Spleen (tissue), 11 donors: ENCODE measurements around the gene TADA2B. TPM values are rescaled to one million over a fixed set of nuclear protein-coding genes. Genes with fewer than 3 reads are reported as not detected.

Experiments used
- DNase-seq: peaks from one replicate; pipeline ENCODE4 v3.0.0-alpha.2; 2020
- H3K27ac ChIP-seq, 8 donors: fragments of 200-600 bp; sonication (generic) in 7 of 8; 1 replicate in 4 of 8; 2 replicates in 4 of 8; pipeline versions ENCODE4 v1.5.0 to v1.8.0; 2016 to 2021; ENCODE audit warnings: inconsistent platforms in 4 of 8, mild to moderate bottlenecking in 4 of 8, moderate library complexity in 1 of 8
- H3K27me3 ChIP-seq, 7 donors: fragments of 200-600 bp; sonication (generic) in 6 of 7; replicated peaks in 1 of 7; 1 replicate in 4 of 7; 2 replicates in 3 of 7; pipeline versions ENCODE4 v1.5.0 to v1.8.0; 2016 to 2021; ENCODE audit warnings: inconsistent platforms in 3 of 7, mild to moderate bottlenecking in 1 of 7
- H3K36me3 ChIP-seq, 6 donors: fragments of 200-600 bp; sonication (generic) in 5 of 6; 1 replicate in 4 of 6; 2 replicates in 2 of 6; pipeline versions ENCODE4 v1.5.0 to v1.8.0; 2016 to 2021; ENCODE audit warnings: inconsistent platforms in 2 of 6
- H3K4me1 ChIP-seq, 6 donors: fragments of 200-600 bp; sonication (generic) in 5 of 6; 1 replicate in 3 of 6; 2 replicates in 3 of 6; pipeline versions ENCODE4 v1.5.0 to v1.8.0; 2016 to 2021; ENCODE audit warnings: inconsistent platforms in 3 of 6
- H3K4me3 ChIP-seq, 8 donors: fragments of 200-600 bp; sonication (generic) in 7 of 8; 1 replicate in 4 of 8; 2 replicates in 4 of 8; pipeline versions ENCODE4 v1.5.0 to v1.8.0; 2016 to 2021; ENCODE audit warnings: inconsistent platforms in 4 of 8, mild to moderate bottlenecking in 4 of 8, moderate library complexity in 2 of 8
- H3K9me3 ChIP-seq, 8 donors: fragments of 200-600 bp; sonication (generic) in 7 of 8; 1 replicate in 4 of 8; 2 replicates in 4 of 8; pipeline versions ENCODE4 v1.5.0 to v1.8.0; 2016 to 2021; ENCODE audit warnings: inconsistent platforms in 4 of 8
- POLR2A ChIP-seq, 3 donors: fragments of 450-650 bp; IDR thresholded peaks; one replicate each; pipeline ENCODE4 v1.5.1; 2017; ENCODE audit warnings: antibody characterized with exemption in 3 of 3, mild to moderate bottlenecking in 1 of 3
- POLR2AphosphoS5 ChIP-seq, 3 donors: sonication (generic); formaldehyde crosslinking; IDR thresholded peaks; one replicate each; pipeline ENCODE4 v1.5.1; 2017; ENCODE audit warnings: antibody characterized with exemption in 3 of 3
- WGBS, 5 donors: extraction: QIAGEN DNeasy Blood & Tissue Kit in 3 of 5; methylation state at CpG; one replicate each; pipeline versions ENCODE4 v1.1.5 to v1.1.7; 2013 to 2018; 5-methylcytosine and 5-hydroxymethylcytosine counted together
- intact Hi-C: fragments of 100-400 bp; cut with DNase I; formaldehyde crosslinking; loops from one replicate; pipeline ENCODE4 v1.15.0; 2023; ENCODE audit warnings: low total_unique reads
- polyA plus RNA-seq, 3 donors: library from polyadenylated mRNA; stranded (reverse); fragments of 200-250 nt; gene quantifications; one replicate each; pipeline ENCODE4 v1.2.1, GENCODE V29; 2013
- total RNA-seq, 7 donors: library from RNA; depleted of rRNA in 3 of 7; stranded (reverse); fragments of >200 nt in 3 of 7; fragmentation: NEBNext Ultra II Directional in 4 of 7; extraction: Animal tissue kit (Norgen Biotek cat#: 25700) in 4 of 7; gene quantifications; one replicate each; pipeline versions ENCODE4 v1.1.0 to v1.2.1, GENCODE V29; 2016 to 2021
- TF ChIP-seq, protein P1 (sequence below), 11 experiments: fragments of 200-600 bp in 7 of 11; fragments of 450-650 bp in 4 of 11; sonication (generic) in 4 of 11; IDR thresholded peaks in 8 of 11; conservative IDR thresholded peaks in 3 of 11; 1 replicate in 7 of 11; 2 replicates in 4 of 11; pipeline versions ENCODE4 v1.4.0 to v1.8.0; 2016 to 2021; ENCODE audit warnings: antibody characterized with exemption in 11 of 11, inconsistent platforms in 4 of 11, mild to moderate bottlenecking in 1 of 11
- donor health status: healthy with polysubstance abuse.
- donor health status: DM: no; HTN: no; CAD: no; lungs with moderate emphysema.
- donor health status: DM: no; HTN: no; CAD: no.
- donor health status: Bipolar disorder and iron deficiency.
- donor health status: healthy.
- donor health status: DM: no; HTN: no; CAD: no.
- donor health status: DM: yes; HTN: yes; CAD: no.

TADA2B gene
- total and polyA plus RNA-seq, 10 donors, result 9.9 to 32.2 (median 25.8) TPM

- no peak for TF ChIP-seq POLR2A (IDR thresholded peaks at IDR 0.05)
- TF ChIP-seq POLR2AphosphoS5 (IDR thresholded peaks at IDR 0.05), result no peak
- TF ChIP-seq, protein P1, sequence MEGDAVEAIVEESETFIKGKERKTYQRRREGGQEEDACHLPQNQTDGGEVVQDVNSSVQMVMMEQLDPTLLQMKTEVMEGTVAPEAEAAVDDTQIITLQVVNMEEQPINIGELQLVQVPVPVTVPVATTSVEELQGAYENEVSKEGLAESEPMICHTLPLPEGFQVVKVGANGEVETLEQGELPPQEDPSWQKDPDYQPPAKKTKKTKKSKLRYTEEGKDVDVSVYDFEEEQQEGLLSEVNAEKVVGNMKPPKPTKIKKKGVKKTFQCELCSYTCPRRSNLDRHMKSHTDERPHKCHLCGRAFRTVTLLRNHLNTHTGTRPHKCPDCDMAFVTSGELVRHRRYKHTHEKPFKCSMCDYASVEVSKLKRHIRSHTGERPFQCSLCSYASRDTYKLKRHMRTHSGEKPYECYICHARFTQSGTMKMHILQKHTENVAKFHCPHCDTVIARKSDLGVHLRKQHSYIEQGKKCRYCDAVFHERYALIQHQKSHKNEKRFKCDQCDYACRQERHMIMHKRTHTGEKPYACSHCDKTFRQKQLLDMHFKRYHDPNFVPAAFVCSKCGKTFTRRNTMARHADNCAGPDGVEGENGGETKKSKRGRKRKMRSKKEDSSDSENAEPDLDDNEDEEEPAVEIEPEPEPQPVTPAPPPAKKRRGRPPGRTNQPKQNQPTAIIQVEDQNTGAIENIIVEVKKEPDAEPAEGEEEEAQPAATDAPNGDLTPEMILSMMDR (IDR thresholded peaks at IDR 0.05 in 8 of 11, conservative IDR thresholded peaks at IDR 0.05 in 3 of 11), result no peak
- Histone ChIP-seq H3K27ac (no peak overlapping the region), H3K36me3 (peaks cover 0 to 100% (median 60%) of the 10 kb centered on the region in 6 donors), H3K9me3 (no peaks in the 10 kb centered on the region), H3K27me3 (no peaks in the 10 kb centered on the region), H3K4me1 (no peaks in the 10 kb centered on the region), H3K4me3 (no peak overlapping the region)
- peak; percentile 51 for DNase-seq
- WGBS, 5 donors, result 84 to 95% (median 92%) methylated on average over 10 to 12 of the region's 12 CpGs
- intact Hi-C loops, result no loop called here
These were observed 19.3 kb upstream of the TADA2B start for GRCh38 chr4:7023901-7024300.

- H3K27me3 ChIP-seq, result no peaks in the 10 kb centered on the region
- H3K9me3 ChIP-seq, result no peaks in the 10 kb centered on the region
- H3K36me3 ChIP-seq, result peaks cover 0 to 100% (median 60%) of the 10 kb centered on the region in 6 donors
- intact Hi-C loops, result no loop called here
- H3K4me1 ChIP-seq, result no peaks in the 10 kb centered on the region
- TF ChIP-seq POLR2A (IDR thresholded peaks at IDR 0.05) (no peak), POLR2AphosphoS5 (IDR thresholded peaks at IDR 0.05) (peak in 2 of 3 donors; percentile 12 to 47)
- WGBS, 5 donors, result 88 to 96% (median 93%) methylated on average over 18 to 19 of the region's 19 CpGs
- H3K4me3 ChIP-seq, result no peak overlapping the region
- peak; percentile 64 for DNase-seq
- H3K27ac ChIP-seq, result no peak overlapping the region
These were observed 18.8 kb upstream of the TADA2B start for GRCh38 chr4:7024336-7024890.

- Histone ChIP-seq H3K9me3 (no peaks in the 10 kb centered on the region), H3K4me1 (no peaks in the 10 kb centered on the region), H3K27ac (no peak overlapping the region), H3K27me3 (no peaks in the 10 kb centered on the region), H3K4me3 (no peak overlapping the region), H3K36me3 (peaks cover 0 to 100% (median 65%) of the 10 kb centered on the region in 6 donors)
- peak; percentile 64 for DNase-seq
- WGBS, 5 donors, result 87 to 94% (median 88%) methylated on average over 27 to 28 of the region's 28 CpGs
- intact Hi-C loops, result no loop called here
- TF ChIP-seq POLR2AphosphoS5 (IDR thresholded peaks at IDR 0.05), result peak in 1 of 3 donors; percentile 41
- TF ChIP-seq, protein P1 (IDR thresholded peaks at IDR 0.05 in 8 of 11, conservative IDR thresholded peaks at IDR 0.05 in 3 of 11), result no peak
- no peak for TF ChIP-seq POLR2A (IDR thresholded peaks at IDR 0.05)
These were observed 18.1 kb upstream of the TADA2B start for GRCh38 chr4:7025040-7025602.

GRCh38 chr4:7026107-7026506 lies 17.1 kb upstream of the TADA2B start:
- peaks cover 0 to 100% (median 71%) of the 10 kb centered on the region in 6 donors for H3K36me3 ChIP-seq
- no peaks in the 10 kb centered on the region for H3K27me3 ChIP-seq
- peak; percentile 21 for DNase-seq
- H3K9me3 ChIP-seq, result no peaks in the 10 kb centered on the region
- no peak overlapping the region for H3K4me3 ChIP-seq
- WGBS, 5 donors, result 95 to 97% (median 96%) methylated on average over 9 of the region's 9 CpGs
- intact Hi-C loops, result no loop called here
- TF ChIP-seq POLR2A (IDR thresholded peaks at IDR 0.05) (no peak), POLR2AphosphoS5 (IDR thresholded peaks at IDR 0.05) (no peak)
- TF ChIP-seq, protein P1 (IDR thresholded peaks at IDR 0.05 in 8 of 11, conservative IDR thresholded peaks at IDR 0.05 in 3 of 11), result no peak
- no peaks in the 10 kb centered on the region for H3K4me1 ChIP-seq
- H3K27ac ChIP-seq, result no peak overlapping the region
